NOMO-1 (cell line): Measurements from ENCODE around the gene GRIN3B.

Experiments
- DNase-seq, 2 experiments: peaks; one replicate each; lab custom pipeline; 2025; ENCODE audit not compliant: unreplicated experiment in 2 of 2; lab: John Stamatoyannopoulos, UW

GRIN3B gene

DNA sequence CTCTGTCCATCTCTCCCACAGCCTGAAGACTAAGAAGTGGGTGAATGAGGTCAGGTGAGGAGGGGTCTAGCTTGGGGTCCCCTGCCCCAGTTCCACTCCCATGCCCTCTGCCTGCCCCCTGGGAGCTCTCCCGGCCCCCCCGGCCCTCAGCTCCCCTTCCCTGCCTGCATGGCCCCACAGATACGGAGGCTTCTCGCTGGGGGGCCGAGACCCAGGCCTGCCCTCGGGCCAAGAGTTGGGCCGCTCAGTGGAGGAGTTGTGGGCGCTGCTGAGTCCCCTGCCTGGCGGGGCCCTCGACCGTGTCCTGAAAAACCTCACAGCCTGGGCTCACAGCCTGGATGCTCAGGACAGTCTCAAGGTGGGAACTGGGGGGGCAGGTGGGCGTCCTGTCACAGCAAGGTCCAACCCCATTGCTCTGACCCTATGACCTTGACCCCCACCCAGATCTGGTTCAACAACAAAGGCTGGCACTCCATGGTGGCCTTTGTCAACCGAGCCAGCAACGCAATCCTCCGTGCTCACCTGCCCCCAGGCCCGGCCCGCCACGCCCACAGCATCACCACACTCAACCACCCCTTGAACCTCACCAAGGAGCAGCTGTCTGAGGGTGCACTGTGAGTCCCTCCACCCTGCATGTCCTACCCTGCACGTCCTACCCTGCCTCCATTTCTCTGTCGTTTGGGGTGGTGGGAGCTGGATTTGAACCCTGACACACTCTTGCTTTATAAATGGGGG lies 55.8 kb downstream of the GRIN3B start:
- no peak for DNase-seq

DNA sequence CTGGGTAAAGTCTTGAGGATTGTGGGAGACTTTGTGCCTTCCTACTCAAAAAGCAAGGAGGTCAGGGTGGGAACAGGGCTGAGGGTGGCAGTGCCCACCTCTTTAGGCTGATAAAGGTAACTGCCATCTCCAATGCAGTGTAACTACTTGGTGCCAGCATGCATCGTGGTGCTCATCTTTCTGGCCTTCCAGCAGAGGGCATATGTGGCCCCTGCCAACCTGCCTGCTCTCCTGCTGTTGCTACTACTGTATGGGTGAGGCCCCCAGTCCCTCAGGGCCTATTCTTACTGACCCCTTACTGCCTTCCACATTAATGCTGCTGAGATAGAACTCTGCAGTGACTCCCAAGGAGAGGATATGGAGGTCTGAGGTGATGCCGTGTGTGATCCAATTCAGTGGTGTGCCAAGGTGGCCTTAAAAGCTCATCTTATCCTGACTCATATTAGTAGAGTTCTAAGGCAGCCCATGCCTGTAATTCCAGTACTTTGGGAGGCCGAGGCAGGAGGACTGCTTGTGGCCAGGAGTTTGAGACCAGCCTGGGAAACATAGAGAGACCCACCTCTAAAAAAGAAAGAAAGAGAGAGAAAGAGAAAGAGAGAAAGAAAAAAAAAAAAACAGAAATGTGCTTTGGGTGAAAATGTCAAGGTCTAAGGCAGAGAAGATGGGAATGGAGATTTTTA lies 57.1 kb downstream of the GRIN3B start:
- DNase-seq = no peak

DNA sequence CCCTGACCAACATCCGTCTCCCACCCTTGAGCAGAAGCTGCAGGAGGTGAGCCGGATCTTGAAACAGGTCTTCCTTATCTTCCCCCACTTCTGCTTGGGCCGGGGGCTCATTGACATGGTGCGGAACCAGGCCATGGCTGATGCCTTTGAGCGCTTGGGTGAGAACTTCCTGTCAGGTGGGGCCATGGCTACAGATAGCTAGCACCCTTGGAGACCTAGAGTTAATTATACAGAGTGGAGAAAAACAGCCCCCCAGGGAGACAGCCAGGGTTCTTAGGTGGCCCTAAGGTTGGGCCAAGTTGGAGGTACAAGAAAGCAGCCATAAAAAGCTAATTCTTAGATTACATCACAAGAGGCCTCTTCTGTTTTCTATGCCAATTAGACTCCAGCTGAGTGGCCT lies 57.9 kb downstream of the GRIN3B start:
- no peak for DNase-seq
